Activated CD4-positive, alpha-beta T cell treated with anti-CD3 and anti-CD28 coated beads, Interleukin-2, amount 10 ng/mL, durations not matched to agents 24 days and 14 days (primary cell): Measurements from ENCODE around the gene BTBD8. TPM values are rescaled to one million over a fixed set of nuclear protein-coding genes. Genes with fewer than 3 reads are reported as not detected.
"Not testable (repeated sequence)": the region's sequence is repeated elsewhere in the genome, so short reads cannot be mapped to it uniquely, and the experiment has no call there.

ENCODE experiments used
- DNase-seq: peaks from one replicate; pipeline ENCODE4 v3.0.0; 2022
- H3K27ac Mint-ChIP-seq: one replicate; pipeline ENCODE4 v1.8.0; 2022; ENCODE audit warnings: mild to moderate bottlenecking, mixed read lengths
- H3K27me3 Mint-ChIP-seq: one replicate; pipeline ENCODE4 v1.8.0; 2022; ENCODE audit warnings: mixed read lengths
- H3K36me3 Mint-ChIP-seq: one replicate; pipeline ENCODE4 v1.8.0; 2022; ENCODE audit warnings: low read depth, mild to moderate bottlenecking, mixed read lengths
- H3K4me1 Mint-ChIP-seq: one replicate; pipeline ENCODE4 v1.8.0; 2021; ENCODE audit warnings: mixed read lengths
- H3K4me3 Mint-ChIP-seq: one replicate; pipeline ENCODE4 v1.8.0; 2022; ENCODE audit warnings: mild to moderate bottlenecking, moderate library complexity, mixed read lengths
- H3K9me3 Mint-ChIP-seq: one replicate; pipeline ENCODE4 v1.8.0; 2021; ENCODE audit warnings: mixed read lengths
- intact Hi-C: fragments of 100-400 bp; cut with micrococcal nuclease; formaldehyde crosslinking; loops from one replicate; pipeline ENCODE4 v1.15.1; 2023
- total RNA-seq: library from RNA; stranded (reverse); gene quantifications from 2 replicates; pipeline ENCODE4 v1.2.3, GENCODE V29; 2022

BTBD8 gene
- total RNA-seq, result 1.0 and 1.1 TPM in 2 replicates

DNA sequence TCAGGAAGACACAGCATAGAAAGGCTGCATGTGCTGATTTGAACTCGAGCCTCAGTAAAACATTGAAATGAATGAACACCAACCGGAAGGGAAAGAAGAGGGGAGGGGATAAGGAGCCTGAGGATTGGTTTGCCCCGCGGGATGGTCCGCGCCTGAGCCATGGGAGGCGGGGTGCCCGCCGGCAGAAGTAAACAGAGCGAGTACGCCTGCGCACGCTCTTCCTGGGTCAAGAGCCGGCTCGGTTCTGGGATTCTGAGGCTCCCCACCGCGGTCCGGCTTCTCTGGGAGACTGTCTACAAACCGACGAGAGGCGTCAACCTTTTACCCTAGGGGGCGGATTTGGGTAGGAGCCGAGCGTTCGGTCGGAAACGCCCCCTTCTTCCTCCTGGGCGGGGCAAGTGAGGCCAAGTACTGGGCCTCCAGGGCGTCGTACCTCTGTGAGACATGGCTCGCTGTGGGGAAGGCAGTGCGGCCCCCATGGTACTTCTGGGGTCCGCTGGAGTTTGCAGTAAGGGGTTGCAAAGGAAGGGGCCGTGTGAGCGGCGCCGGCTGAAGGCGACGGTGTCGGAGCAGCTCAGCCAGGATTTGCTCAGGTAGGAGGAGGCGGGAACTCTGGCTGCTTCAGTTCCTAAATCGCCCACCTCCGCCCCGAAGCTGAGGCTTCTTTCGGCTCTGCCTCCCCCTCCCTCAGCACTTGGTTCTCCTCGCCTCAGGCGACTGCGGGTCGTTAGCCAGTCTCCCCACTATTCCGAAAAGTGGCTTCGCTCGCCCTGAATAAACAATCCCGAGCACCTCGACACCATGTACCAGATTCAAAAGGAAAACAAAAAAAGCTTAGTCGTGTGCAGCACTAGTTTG is at the start of gene BTBD8:
Gene BTBD8 (plus strand): TSS at position 218 of the 858 bp plus-strand sequence. CDS start 227 bp downstream, at position 445.
- peak; percentile 96 for DNase-seq
- H3K4me3 Mint-ChIP-seq, result peak within 1 kb of the TSS; percentile 94
- intact Hi-C loops, result loop anchor here (5.0 to 10.0 kb wide), 2 partner anchors 42 to 214 kb away; partner anchors contain the start of genes GLMN and RPAP2
- no peaks in the 10 kb centered on the region for H3K36me3 Mint-ChIP-seq
- no peaks in the 10 kb centered on the region for H3K27me3 Mint-ChIP-seq
- H3K9me3 Mint-ChIP-seq, result peaks cover 6% of the 10 kb centered on the region
- peaks cover 6% of the 10 kb centered on the region for H3K4me1 Mint-ChIP-seq
- peak within 1 kb of the TSS; percentile 86 for H3K27ac Mint-ChIP-seq

GRCh38 chr1:92030656-92031107 is 49.5 kb upstream of the BTBD8 start:
- DNase-seq, result no peak
- peak overlapping the region; percentile 79 for H3K4me3 Mint-ChIP-seq
- intact Hi-C loops, result no loop called here
- H3K27me3 Mint-ChIP-seq, result peaks cover 12% of the 10 kb centered on the region
- H3K9me3 Mint-ChIP-seq, result no peaks in the 10 kb centered on the region
- no peak overlapping the region for H3K27ac Mint-ChIP-seq
- peaks cover 16% of the 10 kb centered on the region for H3K4me1 Mint-ChIP-seq
- no peaks in the 10 kb centered on the region for H3K36me3 Mint-ChIP-seq

- intact Hi-C loops, result no loop called here
- peaks cover 17% of the 10 kb centered on the region for H3K27me3 Mint-ChIP-seq
- H3K27ac Mint-ChIP-seq, result no peak overlapping the region
- H3K36me3 Mint-ChIP-seq, result no peaks in the 10 kb centered on the region
- no peak for DNase-seq
- H3K4me3 Mint-ChIP-seq, result no peak overlapping the region
- H3K9me3 Mint-ChIP-seq, result no peaks in the 10 kb centered on the region
- peaks cover 16% of the 10 kb centered on the region for H3K4me1 Mint-ChIP-seq
Observed at GRCh38 chr1:92031281-92032110, 48.6 kb upstream of the BTBD8 start.

GRCh38 chr1:92037400-92037799 is 42.7 kb upstream of the BTBD8 start:
- no peak for DNase-seq
- Mint-ChIP-seq H3K4me3 (no peak overlapping the region), H3K27ac (no peak overlapping the region), H3K36me3 (no peaks in the 10 kb centered on the region), H3K27me3 (peaks cover 9% of the 10 kb centered on the region), H3K9me3 (no peaks in the 10 kb centered on the region), H3K4me1 (no peaks in the 10 kb centered on the region)
- intact Hi-C loops, result no loop called here

- Mint-ChIP-seq H3K36me3 (no peaks in the 10 kb centered on the region), H3K27me3 (peaks cover 9% of the 10 kb centered on the region), H3K4me1 (no peaks in the 10 kb centered on the region), H3K9me3 (no peaks in the 10 kb centered on the region), H3K4me3 (no peak overlapping the region), H3K27ac (no peak overlapping the region)
- DNase-seq, result no peak
- intact Hi-C loops, result no loop called here
Observed at GRCh38 chr1:92038695-92039346, 41.3 kb upstream of the BTBD8 start.

- no peak overlapping the region for H3K27ac Mint-ChIP-seq
- H3K4me1 Mint-ChIP-seq, result no peaks in the 10 kb centered on the region
- no peaks in the 10 kb centered on the region for H3K36me3 Mint-ChIP-seq
- H3K4me3 Mint-ChIP-seq, result no peak overlapping the region
- peaks cover 6% of the 10 kb centered on the region for H3K27me3 Mint-ChIP-seq
- intact Hi-C loops, result no loop called here
- no peak for DNase-seq
- H3K9me3 Mint-ChIP-seq, result no peaks in the 10 kb centered on the region
Observed at GRCh38 chr1:92040971-92041370, 39.2 kb upstream of the BTBD8 start.

GRCh38 chr1:92043621-92044020 is 36.5 kb upstream of the BTBD8 start:
- no peaks in the 10 kb centered on the region for H3K36me3 Mint-ChIP-seq
- no peak overlapping the region for H3K4me3 Mint-ChIP-seq
- DNase-seq, result no peak
- H3K27me3 Mint-ChIP-seq, result no peaks in the 10 kb centered on the region
- no peaks in the 10 kb centered on the region for H3K9me3 Mint-ChIP-seq
- H3K4me1 Mint-ChIP-seq, result no peaks in the 10 kb centered on the region
- H3K27ac Mint-ChIP-seq, result no peak overlapping the region
- intact Hi-C loops, result no loop called here

DNA sequence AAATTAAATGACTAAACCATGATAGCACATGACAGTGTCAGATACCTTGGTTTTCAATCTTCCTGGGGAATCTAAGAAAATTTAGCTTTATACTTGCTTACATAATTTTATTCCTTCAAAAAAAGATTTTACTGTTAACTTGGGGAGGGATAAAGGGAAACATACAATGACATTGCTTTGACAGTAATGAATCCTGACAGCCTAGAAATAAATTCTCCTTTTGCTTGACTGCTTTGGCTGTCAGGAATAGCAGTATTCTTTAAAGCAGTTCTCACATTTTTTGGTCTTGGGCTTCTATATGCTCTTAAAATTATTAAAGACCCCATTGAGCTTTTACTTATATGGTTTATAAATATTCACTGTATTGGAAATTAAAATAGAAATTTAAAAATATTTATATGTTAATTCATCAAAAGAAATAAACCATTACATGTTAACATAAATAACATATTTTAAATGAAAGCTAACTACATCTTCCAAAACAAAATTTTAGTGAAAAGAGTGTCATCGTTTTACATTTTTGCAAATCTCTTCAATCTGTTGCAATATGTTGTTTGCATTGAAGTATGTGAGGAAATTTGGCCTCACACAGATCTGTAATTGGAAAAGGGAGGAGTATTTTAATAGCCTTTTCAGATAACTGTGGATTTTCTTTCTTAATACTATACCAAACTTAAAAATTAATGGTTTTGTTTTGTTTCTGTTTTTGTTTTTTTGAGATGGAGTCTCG is 34.2 kb upstream of the BTBD8 start:
- H3K4me1 Mint-ChIP-seq, result no peaks in the 10 kb centered on the region
- no peak for DNase-seq
- no peak overlapping the region for H3K4me3 Mint-ChIP-seq
- no peaks in the 10 kb centered on the region for H3K9me3 Mint-ChIP-seq
- intact Hi-C loops, result no loop called here
- no peaks in the 10 kb centered on the region for H3K27me3 Mint-ChIP-seq
- H3K27ac Mint-ChIP-seq, result no peak overlapping the region
- H3K36me3 Mint-ChIP-seq, result no peaks in the 10 kb centered on the region

- intact Hi-C loops, result no loop called here
- no peak for DNase-seq
- H3K27ac Mint-ChIP-seq, result no peak overlapping the region
- H3K36me3 Mint-ChIP-seq, result no peaks in the 10 kb centered on the region
- no peak overlapping the region for H3K4me3 Mint-ChIP-seq
- H3K4me1 Mint-ChIP-seq, result no peaks in the 10 kb centered on the region
- H3K27me3 Mint-ChIP-seq, result peaks cover 4% of the 10 kb centered on the region
- H3K9me3 Mint-ChIP-seq, result no peaks in the 10 kb centered on the region
Observed at GRCh38 chr1:92051948-92052347, 28.2 kb upstream of the BTBD8 start.

- H3K4me3 Mint-ChIP-seq, result no peak overlapping the region
- H3K4me1 Mint-ChIP-seq, result no peaks in the 10 kb centered on the region
- no peak overlapping the region for H3K27ac Mint-ChIP-seq
- no peaks in the 10 kb centered on the region for H3K27me3 Mint-ChIP-seq
- DNase-seq, result no peak
- no peaks in the 10 kb centered on the region for H3K9me3 Mint-ChIP-seq
- intact Hi-C loops, result no loop called here
- no peaks in the 10 kb centered on the region for H3K36me3 Mint-ChIP-seq
Observed at GRCh38 chr1:92065042-92065441, 15.1 kb upstream of the BTBD8 start.

- Mint-ChIP-seq H3K27ac (no peak overlapping the region), H3K9me3 (no peaks in the 10 kb centered on the region), H3K27me3 (no peaks in the 10 kb centered on the region), H3K36me3 (no peaks in the 10 kb centered on the region), H3K4me1 (no peaks in the 10 kb centered on the region), H3K4me3 (no peak overlapping the region)
- no peak for DNase-seq
- intact Hi-C loops, result no loop called here
Observed at GRCh38 chr1:92066321-92066720, 13.8 kb upstream of the BTBD8 start.

- Mint-ChIP-seq H3K27me3 (peaks cover 10% of the 10 kb centered on the region), H3K36me3 (no peaks in the 10 kb centered on the region), H3K27ac (no peak overlapping the region), H3K9me3 (no peaks in the 10 kb centered on the region), H3K4me1 (no peaks in the 10 kb centered on the region), H3K4me3 (no peak overlapping the region)
- intact Hi-C loops, result no loop called here
- DNase-seq, result peak; percentile 16
Observed at GRCh38 chr1:92070892-92071291, 9.3 kb upstream of the BTBD8 start.

- peaks cover 10% of the 10 kb centered on the region for H3K27me3 Mint-ChIP-seq
- H3K27ac Mint-ChIP-seq, H3K36me3 Mint-ChIP-seq, H3K4me1 Mint-ChIP-seq, H3K9me3 Mint-ChIP-seq, H3K4me3 Mint-ChIP-seq, intact Hi-C loops, DNase-seq: not testable (repeated sequence)
Observed at GRCh38 chr1:92074446-92074845, 5.7 kb upstream of the BTBD8 start.
